HUES64 (cell line): ENCODE data around the gene LARP4.
"Not testable (repeated sequence)": the region's sequence is repeated elsewhere in the genome, so short reads cannot be mapped to it uniquely, and the experiment has no call there.

Experiments used
- H3K27ac ChIP-seq: 2 replicates; pipeline ENCODE4 v1.7.0; 2013; ENCODE audit warnings: low read depth, low read length, inconsistent platforms
- H3K27me3 ChIP-seq: 2 replicates; pipeline ENCODE4 v1.6.1; 2013; ENCODE audit warnings: mild to moderate bottlenecking, low read length; ENCODE audit not compliant: insufficient read depth
- H3K36me3 ChIP-seq: 2 replicates; pipeline ENCODE4 v1.6.1; 2013; ENCODE audit warnings: mild to moderate bottlenecking, low read length; ENCODE audit not compliant: insufficient read depth
- H3K4me1 ChIP-seq: 2 replicates; pipeline ENCODE4 v1.6.1; 2013; ENCODE audit warnings: mild to moderate bottlenecking, low read length, moderate library complexity; ENCODE audit not compliant: insufficient read depth
- H3K4me3 ChIP-seq: 2 replicates; pipeline ENCODE4 v1.5.1; 2013; ENCODE audit warnings: mild to moderate bottlenecking, low read length, moderate library complexity
- H3K9ac ChIP-seq: 2 replicates; pipeline ENCODE4 v1.6.1; 2013; ENCODE audit warnings: mild to moderate bottlenecking, low read depth, low read length
- H3K9me3 ChIP-seq: 2 replicates; pipeline ENCODE4 v1.6.1; 2013; ENCODE audit warnings: low read depth, low read length; ENCODE audit not compliant: insufficient read depth
- WGBS: fragments of 150-250, 120-280 bp; methylation state at CpG from one replicate; pipeline ENCODE4 v1.1.7; 2013; ENCODE audit warnings: missing lambda C conversion rate; 5-methylcytosine and 5-hydroxymethylcytosine counted together

The LARP4 gene

DNA sequence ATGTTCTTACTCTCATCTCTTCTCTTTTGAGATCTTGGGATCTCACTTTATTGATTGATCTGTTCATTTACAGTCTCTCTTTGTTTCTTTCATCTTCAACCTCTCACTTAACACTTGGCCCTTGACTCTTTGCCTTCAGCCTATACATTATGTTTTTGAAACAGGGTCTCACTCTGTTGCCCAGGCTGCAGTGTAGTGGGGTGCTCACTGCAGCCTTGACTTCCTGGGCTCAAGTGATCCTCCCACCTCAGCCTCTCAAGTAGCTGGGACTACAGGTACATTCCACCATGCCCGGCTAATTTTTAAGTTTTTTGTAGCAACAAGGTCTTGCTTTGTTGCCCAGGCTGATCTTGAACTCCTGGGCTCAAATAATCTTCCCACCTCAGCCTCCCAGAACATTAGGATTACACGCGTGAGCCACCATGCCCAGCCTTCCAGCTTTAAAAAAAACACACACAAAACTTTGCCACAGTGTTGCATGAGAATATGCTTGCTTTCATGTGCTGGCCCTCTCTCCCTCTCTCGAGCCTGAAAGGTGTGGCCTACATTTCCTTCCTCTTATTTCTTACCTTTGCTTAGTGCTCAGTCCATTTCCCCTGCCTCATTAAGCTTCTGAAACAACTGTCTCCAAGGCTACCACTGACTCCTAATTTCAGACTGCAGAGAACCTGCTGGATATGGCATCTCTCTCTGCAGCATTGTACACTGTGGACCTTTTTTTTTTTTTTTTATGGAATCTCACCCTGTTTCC, 114.0 kb downstream of the LARP4 start:
- H3K27me3 ChIP-seq: no peaks in the 10 kb centered on the region
- H3K4me3 ChIP-seq: no peak overlapping the region
- H3K9me3 ChIP-seq: no peaks in the 10 kb centered on the region
- H3K27ac ChIP-seq: no peak overlapping the region
- whole genome bisulfite sequencing: 94% methylated on average over 4 of the region's 4 CpGs
- H3K36me3 ChIP-seq: no peaks in the 10 kb centered on the region
- H3K9ac ChIP-seq: no peak overlapping the region
- H3K4me1 ChIP-seq: no peaks in the 10 kb centered on the region

- Histone ChIP-seq H3K4me1 (no peaks in the 10 kb centered on the region), H3K27ac (no peak overlapping the region), H3K36me3 (no peaks in the 10 kb centered on the region), H3K9me3 (no peaks in the 10 kb centered on the region), H3K27me3 (no peaks in the 10 kb centered on the region), H3K9ac (no peak overlapping the region), H3K4me3 (no peak overlapping the region)
- 82% methylated on average over 2 of the region's 2 CpGs for WGBS
Observed at GRCh38 chr12:50515587-50515986, 114.9 kb downstream of the LARP4 start.

DNA sequence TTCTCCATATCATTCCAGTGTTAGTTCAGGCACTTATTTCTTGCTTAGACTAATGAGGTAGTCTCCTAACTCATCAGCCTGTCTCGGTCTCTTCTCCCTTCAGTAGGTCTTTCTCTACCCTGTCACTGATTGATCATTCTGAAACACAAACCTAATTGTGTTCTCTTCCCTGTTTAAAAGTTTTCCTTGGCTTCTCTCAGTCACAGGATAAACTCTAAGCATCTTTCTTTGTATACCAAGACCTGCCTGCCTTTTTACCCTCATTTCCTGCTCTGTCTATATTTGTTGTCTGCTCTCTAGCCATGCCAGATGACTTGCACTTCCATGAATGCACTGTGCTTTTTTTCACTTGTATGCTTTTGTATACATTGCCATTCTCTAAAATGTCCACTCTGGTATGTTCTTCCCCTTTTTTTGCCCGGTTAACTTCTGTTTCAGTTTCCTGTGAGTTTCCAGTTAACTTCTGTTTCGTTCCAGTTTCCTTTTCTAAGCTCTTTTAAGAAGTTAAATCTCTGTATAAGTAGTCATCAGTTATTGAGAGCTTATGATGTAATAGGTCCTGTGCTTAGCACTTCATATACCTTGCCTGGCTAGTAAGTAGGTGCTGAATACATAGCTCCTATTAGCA, 116.8 kb downstream of the LARP4 start:
- no peaks in the 10 kb centered on the region for H3K27me3 ChIP-seq
- no peaks in the 10 kb centered on the region for H3K4me1 ChIP-seq
- H3K27ac ChIP-seq: no peak overlapping the region
- WGBS: 91% methylated on average over 3 of the region's 3 CpGs
- H3K4me3 ChIP-seq: no peak overlapping the region
- H3K36me3 ChIP-seq: no peaks in the 10 kb centered on the region
- H3K9ac ChIP-seq: no peak overlapping the region
- H3K9me3 ChIP-seq: no peaks in the 10 kb centered on the region

- no peak overlapping the region for H3K4me3 ChIP-seq
- H3K27ac ChIP-seq: no peak overlapping the region
Observed at GRCh38 chr12:50518090-50518489, 117.4 kb downstream of the LARP4 start.

DNA sequence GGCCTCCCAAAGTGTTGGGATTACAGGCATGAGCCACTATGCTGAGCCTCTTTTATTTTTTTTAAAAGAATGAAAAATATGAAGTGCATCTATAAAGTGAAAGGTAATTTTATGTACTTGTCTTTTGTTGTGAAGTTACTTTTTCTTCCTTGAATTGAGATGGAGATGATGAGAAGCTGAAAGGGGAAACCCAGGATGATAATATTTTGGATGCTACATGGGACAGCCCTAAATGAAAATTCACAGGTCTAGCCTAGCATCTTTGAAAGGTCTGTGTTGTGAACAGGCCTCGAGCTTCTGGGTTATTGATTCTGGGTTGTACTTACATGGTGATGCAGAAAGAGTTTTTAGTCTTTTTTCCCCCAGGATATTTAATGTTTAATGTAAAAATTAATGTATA, 118.7 kb downstream of the LARP4 start:
- no peaks in the 10 kb centered on the region for H3K9me3 ChIP-seq
- no peaks in the 10 kb centered on the region for H3K27me3 ChIP-seq
- no peak overlapping the region for H3K9ac ChIP-seq
- no peaks in the 10 kb centered on the region for H3K36me3 ChIP-seq
- no peak overlapping the region for H3K27ac ChIP-seq
- no peaks in the 10 kb centered on the region for H3K4me1 ChIP-seq
- no peak overlapping the region for H3K4me3 ChIP-seq
- WGBS: 90% methylated on average over 1 of the region's 1 CpG

More at GRCh38 chr12:50518090-50518489, 117.4 kb downstream of the LARP4 start:
- H3K9ac ChIP-seq: no peak overlapping the region
- H3K27me3 ChIP-seq: no peaks in the 10 kb centered on the region
- H3K4me1 ChIP-seq: no peaks in the 10 kb centered on the region
- no peaks in the 10 kb centered on the region for H3K9me3 ChIP-seq
- 95% methylated on average over 11 of the region's 11 CpGs for WGBS
- H3K36me3 ChIP-seq: no peaks in the 10 kb centered on the region

- WGBS: 95% methylated on average over 8 of the region's 8 CpGs
- no peak overlapping the region for H3K9ac ChIP-seq
- no peak overlapping the region for H3K27ac ChIP-seq
- H3K9me3 ChIP-seq: no peaks in the 10 kb centered on the region
- H3K4me3 ChIP-seq: no peak overlapping the region
- H3K27me3 ChIP-seq: no peaks in the 10 kb centered on the region
- 0 out of 2 replicates have a peak, but pooled peaks cover 1% of the 10 kb centered on the region for H3K4me1 ChIP-seq
- no peaks in the 10 kb centered on the region for H3K36me3 ChIP-seq
Observed at GRCh38 chr12:50520416-50521207, 119.9 kb downstream of the LARP4 start.

DNA sequence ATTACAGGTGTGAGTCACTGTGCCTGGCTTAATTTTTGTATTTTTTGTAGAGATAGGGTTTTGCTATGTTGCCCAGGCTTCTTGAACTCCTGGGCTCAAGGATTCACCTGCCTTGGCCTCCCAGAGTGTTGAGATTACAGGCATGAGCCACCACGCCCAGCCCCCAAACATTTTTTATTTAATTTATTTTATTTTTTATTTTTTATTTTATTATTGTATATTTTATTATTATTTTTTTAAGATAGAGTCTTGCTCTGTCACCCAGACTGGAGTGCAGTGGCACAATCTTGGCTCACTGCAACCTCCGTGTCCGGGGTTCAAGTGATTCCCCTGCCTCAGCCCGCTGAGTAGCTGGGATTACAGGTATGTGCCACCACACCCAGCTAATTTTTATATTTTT, 121.1 kb downstream of the LARP4 start:
- not testable (repeated sequence) for H3K4me3 ChIP-seq

GRCh38 chr12:50523772-50524171, 123.1 kb downstream of the LARP4 start:
- Histone ChIP-seq H3K27me3 (no peaks in the 10 kb centered on the region), H3K4me1 (peaks cover 8% of the 10 kb centered on the region; the same call in 1 of the 2 replicates), H3K27ac (no peak overlapping the region), H3K9ac (no peak overlapping the region), H3K9me3 (no peaks in the 10 kb centered on the region), H3K4me3 (no peak overlapping the region), H3K36me3 (no peaks in the 10 kb centered on the region)
- 97% methylated on average over 1 of the region's 1 CpG for whole genome bisulfite sequencing

More for the DNA sequence above, 121.1 kb downstream of the LARP4 start:
- H3K4me1 ChIP-seq, H3K27me3 ChIP-seq, H3K9me3 ChIP-seq, H3K27ac ChIP-seq, H3K36me3 ChIP-seq, H3K9ac ChIP-seq: not testable (repeated sequence)
- 100% methylated on average over 3 of the region's 4 CpGs for WGBS

DNA sequence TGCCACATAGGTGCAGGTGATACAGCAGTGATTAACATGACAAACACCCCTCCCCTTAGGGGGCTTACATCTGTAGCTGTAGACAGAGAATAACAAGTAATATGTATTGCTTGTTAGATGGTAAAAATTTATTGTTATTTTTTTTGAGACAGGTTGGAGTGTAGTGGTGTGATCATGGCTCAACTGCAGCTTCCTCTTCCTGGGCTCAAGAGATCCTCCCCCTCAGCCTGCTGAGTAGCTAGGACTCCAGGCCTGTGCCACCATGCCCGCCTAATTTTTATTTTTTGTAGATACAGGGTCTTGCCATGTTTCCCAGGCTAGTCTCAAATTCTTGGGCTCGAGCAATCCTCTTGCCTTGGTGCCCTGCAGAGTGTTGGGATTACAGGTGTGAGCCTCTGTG, 123.9 kb downstream of the LARP4 start:
- H3K36me3 ChIP-seq: no peaks in the 10 kb centered on the region
- WGBS: 92% methylated on average over 2 of the region's 2 CpGs
- no peak overlapping the region for H3K27ac ChIP-seq
- no peak overlapping the region for H3K4me3 ChIP-seq
- H3K9ac ChIP-seq: no peak overlapping the region
- no peaks in the 10 kb centered on the region for H3K27me3 ChIP-seq
- no peaks in the 10 kb centered on the region for H3K9me3 ChIP-seq
- peaks cover 11% of the 10 kb centered on the region; the same call in 1 of the 2 replicates for H3K4me1 ChIP-seq

- 88% methylated on average over 2 of the region's 2 CpGs for WGBS
- no peak overlapping the region for H3K9ac ChIP-seq
- no peaks in the 10 kb centered on the region for H3K9me3 ChIP-seq
- H3K4me1 ChIP-seq: peaks cover 11% of the 10 kb centered on the region; the same call in 1 of the 2 replicates
- H3K4me3 ChIP-seq: no peak overlapping the region
- no peaks in the 10 kb centered on the region for H3K27me3 ChIP-seq
- no peak overlapping the region for H3K27ac ChIP-seq
- H3K36me3 ChIP-seq: no peaks in the 10 kb centered on the region
Observed at GRCh38 chr12:50525422-50525821, 124.7 kb downstream of the LARP4 start.

DNA sequence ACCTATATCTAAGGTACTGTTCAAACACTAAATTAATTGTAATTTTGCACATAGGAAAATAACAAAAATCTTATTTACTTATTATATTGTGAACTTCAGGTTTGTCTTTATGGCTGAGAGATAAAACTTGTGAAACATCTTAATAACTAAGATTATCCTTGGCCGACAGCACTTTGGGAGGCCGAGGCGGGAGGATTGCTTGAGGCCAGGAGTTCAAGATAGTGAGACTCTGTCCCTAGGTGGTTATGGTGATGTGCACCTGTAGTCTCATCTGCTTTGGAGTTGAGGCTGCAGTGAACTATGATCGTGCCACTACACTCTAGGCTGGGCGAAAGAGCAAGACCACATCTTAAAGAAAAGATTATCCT, 126.7 kb downstream of the LARP4 start:
- Histone ChIP-seq H3K9ac (no peak overlapping the region), H3K4me3 (no peak overlapping the region), H3K27ac (no peak overlapping the region), H3K27me3 (no peaks in the 10 kb centered on the region), H3K9me3 (no peaks in the 10 kb centered on the region), H3K36me3 (no peaks in the 10 kb centered on the region), H3K4me1 (peaks cover 11% of the 10 kb centered on the region)
- 90% methylated on average over 5 of the region's 5 CpGs for WGBS
